Cerebellar cortex (tissue), 1 donor: ENCODE results near the gene KCNJ6.

Experiments used
- DNase-seq: peaks from one replicate; pipeline ENCODE4 v3.0.0-alpha.2; 2015; ENCODE audit warnings: low spot score

KCNJ6 gene

DNA sequence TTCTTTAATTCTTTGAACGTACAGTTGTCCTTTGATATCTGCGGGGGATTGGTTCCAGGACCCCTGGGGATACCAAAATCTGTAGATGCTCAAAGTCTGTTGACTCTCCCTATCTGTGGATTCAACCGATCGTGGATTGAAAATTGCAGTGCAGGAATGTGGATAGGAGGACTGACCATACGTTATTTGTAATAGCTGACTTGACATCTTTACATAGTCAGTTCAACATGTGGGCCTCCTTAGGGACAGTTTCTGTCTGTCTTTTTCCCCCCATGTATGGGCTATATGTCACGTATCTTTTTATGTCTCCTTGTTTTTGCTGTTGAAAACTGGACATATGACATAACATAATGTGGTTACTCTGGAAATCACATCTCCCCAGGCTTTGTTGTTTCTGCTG lies 344.8 kb downstream of the KCNJ6 start:
- DNase-seq = no peak

- no peak for DNase-seq
Observed at GRCh38 chr21:37568916-37569315, 347.3 kb downstream of the KCNJ6 start.

DNA sequence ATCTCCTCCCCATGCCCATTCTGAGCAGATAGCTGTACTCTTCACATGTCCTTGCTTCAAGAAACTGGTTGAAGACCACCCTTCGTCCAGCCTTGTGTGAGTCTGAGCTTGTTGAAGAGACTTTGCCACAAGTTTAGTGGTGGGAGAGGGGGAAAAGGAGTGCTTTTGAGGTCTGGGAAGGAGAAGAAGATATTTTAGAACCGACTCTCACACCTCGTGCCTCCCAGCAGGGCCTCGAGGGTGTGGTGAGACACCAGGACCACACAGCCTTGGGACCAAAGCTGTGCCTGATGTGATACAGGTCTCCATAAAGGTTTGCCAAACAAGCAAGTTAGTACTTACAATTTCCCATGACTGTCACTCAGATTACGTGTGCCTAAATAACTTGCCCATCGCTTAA lies 347.8 kb downstream of the KCNJ6 start:
- no peak for DNase-seq

- no peak for DNase-seq
Observed at GRCh38 chr21:37566790-37567615, 349.3 kb downstream of the KCNJ6 start.

- no peak for DNase-seq
Observed at GRCh38 chr21:37565530-37566223, 350.6 kb downstream of the KCNJ6 start.

DNA sequence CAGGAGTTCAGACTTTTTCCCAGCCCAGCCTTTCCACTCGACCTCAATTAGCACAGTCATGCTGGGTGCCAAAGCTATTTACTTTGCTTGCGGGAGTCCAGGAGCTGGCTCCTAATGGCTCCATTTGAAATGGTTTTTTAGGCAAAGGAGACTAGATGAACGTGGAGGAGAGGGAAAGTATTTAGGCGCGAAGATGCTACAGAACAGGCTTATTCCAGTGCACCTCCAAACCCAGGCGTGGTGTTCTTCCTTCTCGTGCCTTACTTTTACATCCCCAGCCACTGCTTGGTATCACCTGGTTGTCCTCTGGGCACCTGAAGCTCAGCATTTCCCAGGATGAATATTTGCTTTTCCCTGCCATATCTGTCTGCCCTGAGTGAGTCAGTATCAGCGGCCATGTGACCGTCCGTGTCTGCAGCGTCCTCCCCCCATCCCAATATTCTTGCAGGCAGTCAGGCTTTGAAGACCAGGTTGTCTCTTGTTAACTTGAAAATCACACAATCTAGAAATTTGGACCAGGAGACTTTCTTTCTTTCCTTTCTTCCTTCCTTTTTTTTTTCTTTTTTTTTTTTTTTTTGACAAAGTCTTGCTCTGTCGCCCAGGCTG lies 351.2 kb downstream of the KCNJ6 start:
- no peak for DNase-seq

GRCh38 chr21:37564341-37564923 lies 351.8 kb downstream of the KCNJ6 start:
- DNase-seq = peak; percentile 82

GRCh38 chr21:37563641-37564340 lies 352.5 kb downstream of the KCNJ6 start:
- peak; percentile 89 for DNase-seq

DNA sequence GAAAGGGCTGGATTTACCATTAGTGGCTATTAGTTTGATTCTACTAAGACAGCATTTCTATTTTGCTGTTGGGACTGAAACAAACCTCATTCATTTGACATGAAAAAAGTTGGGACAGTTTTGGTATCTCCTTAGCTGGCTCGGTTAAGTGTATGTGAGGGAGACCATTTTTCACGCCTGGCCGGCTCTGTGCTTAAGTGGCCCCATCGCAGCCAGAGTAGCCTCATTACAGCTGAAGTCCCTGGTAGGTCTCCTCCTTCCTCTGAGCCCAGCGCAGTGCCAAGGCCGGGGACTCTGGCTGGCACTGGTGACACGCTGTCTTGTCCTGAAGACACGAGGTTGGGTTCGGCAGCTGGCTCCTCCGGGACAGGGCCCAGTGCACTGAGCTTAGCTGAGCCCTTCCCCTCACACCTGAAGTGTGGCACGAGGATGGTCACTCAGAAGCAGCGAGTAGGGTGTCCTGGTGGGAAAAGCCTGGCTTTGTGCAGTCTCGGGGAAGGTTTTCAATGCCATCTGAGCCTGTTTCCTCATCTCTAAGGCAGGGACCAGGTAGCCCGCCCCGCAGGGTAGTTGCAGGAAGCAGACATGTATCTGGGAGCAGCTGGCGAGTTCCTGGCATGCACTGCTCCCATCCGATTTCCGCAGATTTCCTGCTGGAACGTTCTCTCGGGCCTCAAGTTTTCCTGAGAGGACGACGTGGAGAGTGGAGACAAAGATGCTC lies 353.2 kb downstream of the KCNJ6 start:
- DNase-seq = no peak

- DNase-seq = no peak
Observed at GRCh38 chr21:37561941-37562919, 354.0 kb downstream of the KCNJ6 start.

DNA sequence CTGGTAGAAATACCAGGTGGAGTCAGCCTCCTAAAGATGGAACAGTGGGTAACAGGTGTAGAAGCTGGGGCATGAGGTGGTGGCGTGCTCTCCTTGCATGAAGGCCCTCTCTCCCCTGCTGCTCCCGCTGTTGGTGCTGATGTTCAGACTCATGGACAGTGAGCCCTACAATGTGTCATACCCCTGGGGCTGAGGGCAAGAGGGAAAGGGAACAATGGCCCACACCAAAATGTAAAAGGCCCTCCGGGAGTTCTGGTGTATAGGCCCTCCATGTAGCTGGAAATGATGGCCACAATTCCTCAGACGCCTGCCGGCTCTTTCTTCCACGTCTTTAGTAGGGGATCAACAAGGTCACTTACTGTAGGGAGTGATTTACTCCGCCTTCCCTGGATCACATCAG lies 354.8 kb downstream of the KCNJ6 start:
- no peak for DNase-seq

DNA sequence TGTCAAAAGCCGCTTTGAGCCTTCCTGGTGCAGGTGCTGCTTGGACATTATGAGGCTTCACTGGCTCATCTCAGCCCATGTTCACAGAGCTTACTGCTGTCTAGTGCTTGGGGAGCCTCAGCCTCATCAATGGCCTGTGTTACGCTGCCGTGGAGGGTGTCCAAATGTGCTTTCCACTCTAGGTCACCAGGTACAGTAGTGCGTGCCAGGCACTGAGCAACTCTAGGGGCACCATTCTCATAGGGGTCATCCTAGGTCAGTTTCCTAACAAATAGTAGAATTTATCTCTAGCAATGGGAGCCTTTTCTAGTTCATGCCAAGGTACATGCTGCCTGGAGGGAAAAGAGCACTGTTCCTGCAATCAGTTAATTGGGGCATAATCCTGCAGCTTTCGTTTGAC lies 355.9 kb downstream of the KCNJ6 start:
- no peak for DNase-seq

- DNase-seq = no peak
Observed at GRCh38 chr21:37558676-37559211, 357.5 kb downstream of the KCNJ6 start.
